Rectal smooth muscle tissue (tissue), 1 donor: ENCODE measurements around the gene RAB11FIP2.
"Not testable (repeated sequence)": the region's sequence is repeated elsewhere in the genome, so short reads cannot be mapped to it uniquely, and the experiment has no call there.

Source experiments
- H3K27ac ChIP-seq: one replicate; pipeline ENCODE4 v1.7.0; 2013; ENCODE audit warnings: low read depth, low read length, inconsistent platforms
- H3K27me3 ChIP-seq: one replicate; pipeline ENCODE4 v1.7.0; 2013; ENCODE audit warnings: low read length; ENCODE audit not compliant: control insufficient read depth, insufficient read depth
- H3K36me3 ChIP-seq: one replicate; pipeline ENCODE4 v1.7.0; 2013; ENCODE audit warnings: low read length; ENCODE audit not compliant: control insufficient read depth, insufficient read depth
- H3K4me1 ChIP-seq: one replicate; pipeline ENCODE4 v1.7.0; 2013; ENCODE audit warnings: low read length; ENCODE audit not compliant: control insufficient read depth, insufficient read depth
- H3K4me3 ChIP-seq: one replicate; pipeline ENCODE4 v1.7.0; 2013; ENCODE audit warnings: low read length
- H3K9ac ChIP-seq: one replicate; pipeline ENCODE4 v1.7.0; 2013; ENCODE audit warnings: low read length

Gene RAB11FIP2

GRCh38 chr10:118046395-118047156 is at the start of gene RAB11FIP2:
Gene RAB11FIP2, minus strand, starts transcription at chr10:118046941. Its CDS starts 778 bp downstream, at chr10:118046163.
- H3K4me1 ChIP-seq, result peaks cover 14% of the 10 kb centered on the region
- H3K36me3 ChIP-seq, result no peaks in the 10 kb centered on the region
- peak within 1 kb of the TSS; percentile 86 for H3K9ac ChIP-seq
- H3K4me3 ChIP-seq, result peak within 1 kb of the TSS; percentile 94
- no peaks in the 10 kb centered on the region for H3K27me3 ChIP-seq
- peak within 1 kb of the TSS; percentile 86 for H3K27ac ChIP-seq

GRCh38 chr10:118096022-118096421 is 49.3 kb upstream of the RAB11FIP2 start:
- no peak overlapping the region for H3K4me3 ChIP-seq
- H3K4me1 ChIP-seq, result no peaks in the 10 kb centered on the region
- no peaks in the 10 kb centered on the region for H3K27me3 ChIP-seq
- no peaks in the 10 kb centered on the region for H3K36me3 ChIP-seq
- no peak overlapping the region for H3K9ac ChIP-seq
- no peak overlapping the region for H3K27ac ChIP-seq

GRCh38 chr10:118092209-118092608 is 45.5 kb upstream of the RAB11FIP2 start:
- Histone ChIP-seq H3K36me3 (no peaks in the 10 kb centered on the region), H3K4me1 (no peaks in the 10 kb centered on the region), H3K27me3 (no peaks in the 10 kb centered on the region), H3K4me3 (no peak overlapping the region), H3K9ac (no peak overlapping the region), H3K27ac (no peak overlapping the region)

- H3K4me1 ChIP-seq, result no peaks in the 10 kb centered on the region
- H3K9ac ChIP-seq, result no peak overlapping the region
- no peaks in the 10 kb centered on the region for H3K27me3 ChIP-seq
- no peak overlapping the region for H3K4me3 ChIP-seq
- H3K27ac ChIP-seq, result no peak overlapping the region
- no peaks in the 10 kb centered on the region for H3K36me3 ChIP-seq
These were observed 34.1 kb upstream of the RAB11FIP2 start for GRCh38 chr10:118080817-118081216.

GRCh38 chr10:118076705-118077104 is 30.0 kb upstream of the RAB11FIP2 start:
- Histone ChIP-seq H3K36me3 (no peaks in the 10 kb centered on the region), H3K27ac (no peak overlapping the region), H3K4me1 (no peaks in the 10 kb centered on the region), H3K4me3 (no peak overlapping the region), H3K9ac (no peak overlapping the region), H3K27me3 (no peaks in the 10 kb centered on the region)

- H3K36me3 ChIP-seq, result no peaks in the 10 kb centered on the region
- no peak overlapping the region for H3K4me3 ChIP-seq
- no peak overlapping the region for H3K27ac ChIP-seq
- no peaks in the 10 kb centered on the region for H3K27me3 ChIP-seq
- no peaks in the 10 kb centered on the region for H3K4me1 ChIP-seq
- H3K9ac ChIP-seq, result no peak overlapping the region
These were observed 26.1 kb upstream of the RAB11FIP2 start for GRCh38 chr10:118072840-118073239.

GRCh38 chr10:118067389-118067788 is 20.6 kb upstream of the RAB11FIP2 start:
- H3K4me1 ChIP-seq, H3K36me3 ChIP-seq, H3K9ac ChIP-seq, H3K27ac ChIP-seq, H3K4me3 ChIP-seq, H3K27me3 ChIP-seq: not testable (repeated sequence)

GRCh38 chr10:118062798-118063238 is 16.1 kb upstream of the RAB11FIP2 start:
- Histone ChIP-seq H3K27me3 (no peaks in the 10 kb centered on the region), H3K9ac (no peak overlapping the region), H3K36me3 (no peaks in the 10 kb centered on the region), H3K27ac (no peak overlapping the region), H3K4me3 (no peak overlapping the region), H3K4me1 (no peaks in the 10 kb centered on the region)

- H3K9ac ChIP-seq, result no peak overlapping the region
- H3K27me3 ChIP-seq, result no peaks in the 10 kb centered on the region
- no peaks in the 10 kb centered on the region for H3K36me3 ChIP-seq
- H3K4me3 ChIP-seq, result no peak overlapping the region
- no peak overlapping the region for H3K27ac ChIP-seq
- no peaks in the 10 kb centered on the region for H3K4me1 ChIP-seq
These were observed 11.6 kb upstream of the RAB11FIP2 start for GRCh38 chr10:118058371-118058770.

GRCh38 chr10:118057361-118057760 is 10.6 kb upstream of the RAB11FIP2 start:
- Histone ChIP-seq H3K27ac (no peak overlapping the region), H3K36me3 (no peaks in the 10 kb centered on the region)

GRCh38 chr10:118054383-118054782 is 7.6 kb upstream of the RAB11FIP2 start:
- H3K36me3 ChIP-seq, result no peaks in the 10 kb centered on the region
- H3K4me1 ChIP-seq, result no peaks in the 10 kb centered on the region
- H3K4me3 ChIP-seq, result no peak overlapping the region
- no peak overlapping the region for H3K9ac ChIP-seq
- no peak overlapping the region for H3K27ac ChIP-seq
- H3K27me3 ChIP-seq, result no peaks in the 10 kb centered on the region

More at GRCh38 chr10:118057361-118057760, 10.6 kb upstream of the RAB11FIP2 start:
- H3K27me3 ChIP-seq, result no peaks in the 10 kb centered on the region
- H3K4me3 ChIP-seq, result no peak overlapping the region
- H3K4me1 ChIP-seq, result no peaks in the 10 kb centered on the region
- no peak overlapping the region for H3K9ac ChIP-seq

- no peaks in the 10 kb centered on the region for H3K36me3 ChIP-seq
These were observed 6.1 kb upstream of the RAB11FIP2 start for GRCh38 chr10:118052816-118053215.

GRCh38 chr10:118047880-118048279 is 1.1 kb upstream of the RAB11FIP2 start:
- no peak overlapping the region for H3K9ac ChIP-seq
- H3K27ac ChIP-seq, result peak overlapping the region; percentile 86
- H3K36me3 ChIP-seq, result no peaks in the 10 kb centered on the region

More at GRCh38 chr10:118052816-118053215, 6.1 kb upstream of the RAB11FIP2 start:
- Histone ChIP-seq H3K27me3 (no peaks in the 10 kb centered on the region), H3K27ac (no peak overlapping the region), H3K4me1 (no peaks in the 10 kb centered on the region), H3K4me3 (no peak overlapping the region), H3K9ac (no peak overlapping the region)

More at GRCh38 chr10:118047880-118048279, 1.1 kb upstream of the RAB11FIP2 start:
- H3K27me3 ChIP-seq, result no peaks in the 10 kb centered on the region
- H3K4me1 ChIP-seq, result peaks cover 13% of the 10 kb centered on the region
- no peak overlapping the region for H3K4me3 ChIP-seq
